Mesenchymal stem cell (in vitro differentiated cells and primary cell): ENCODE measurements around the gene DEPP1.

Experiments used
- DNase-seq: peaks from one replicate; pipeline ENCODE4 v3.0.0-alpha.2; 2013
- H2AFZ ChIP-seq: one replicate; pipeline ENCODE4 v1.6.1; 2013; ENCODE audit warnings: low read depth, mild to moderate bottlenecking, control low read depth, inconsistent platforms, low read length, moderate library complexity
- H2AK5ac ChIP-seq: 2 replicates; pipeline ENCODE4 v1.6.1; 2013; ENCODE audit warnings: low read length, moderate library complexity, mild to moderate bottlenecking, inconsistent platforms; ENCODE audit not compliant: severe bottlenecking
- H2BK120ac ChIP-seq: one replicate; pipeline ENCODE4 v1.6.1; 2013; ENCODE audit warnings: low read depth, mild to moderate bottlenecking, inconsistent platforms, low read length, moderate library complexity
- H2BK12ac ChIP-seq, 2 experiments: one replicate each; pipeline ENCODE4 v1.6.1; 2013; ENCODE audit warnings: inconsistent platforms in 2 of 2, low read length in 2 of 2, mild to moderate bottlenecking in 2 of 2, moderate library complexity in 2 of 2, control low read depth in 1 of 2
- H2BK15ac ChIP-seq: one replicate; pipeline ENCODE4 v1.6.1; 2013; ENCODE audit warnings: mild to moderate bottlenecking, low read depth, inconsistent platforms; ENCODE audit not compliant: poor library complexity, severe bottlenecking
- H2BK5ac ChIP-seq: 2 replicates; pipeline ENCODE4 v1.6.1; 2013; ENCODE audit warnings: low read depth, mild to moderate bottlenecking, low read length, control low read depth, inconsistent platforms; ENCODE audit not compliant: poor library complexity, severe bottlenecking
- H3K14ac ChIP-seq, 2 experiments: one replicate each; pipeline ENCODE4 v1.6.1; 2013; ENCODE audit warnings: inconsistent platforms in 2 of 2, low read length in 2 of 2, control low read depth in 1 of 2, mild to moderate bottlenecking in 1 of 2, moderate library complexity in 1 of 2
- H3K18ac ChIP-seq, 2 experiments: one replicate each; pipeline ENCODE4 v1.6.1; 2013; ENCODE audit warnings: inconsistent platforms in 2 of 2, low read length in 2 of 2, control low read depth in 1 of 2, low read depth in 1 of 2, mild to moderate bottlenecking in 1 of 2
- H3K23ac ChIP-seq, 2 experiments: one replicate each; pipeline ENCODE4 v1.6.1; 2013; ENCODE audit warnings: inconsistent platforms in 2 of 2, low read length in 2 of 2, mild to moderate bottlenecking in 2 of 2, moderate library complexity in 2 of 2, control low read depth in 1 of 2
- H3K27ac ChIP-seq: 2 replicates; pipeline ENCODE4 v1.5.1; 2013; ENCODE audit warnings: mild to moderate bottlenecking, moderate library complexity, low read length, control low read depth, inconsistent platforms; ENCODE audit not compliant: poor library complexity, severe bottlenecking
- H3K27me3 ChIP-seq, 2 experiments: 2 replicates each; pipeline versions ENCODE4 v1.6.1 to v1.7.0; 2013; ENCODE audit warnings: low read length in 2 of 2, mild to moderate bottlenecking in 2 of 2, moderate library complexity in 2 of 2, control low read depth in 1 of 2, inconsistent platforms in 1 of 2; ENCODE audit not compliant: control insufficient read depth in 1 of 2, insufficient read depth in 1 of 2
- H3K36me3 ChIP-seq, 2 experiments: 2 replicates each; pipeline versions ENCODE4 v1.6.1 to v1.7.0; 2013; ENCODE audit warnings: low read length in 2 of 2, control low read depth in 1 of 2, inconsistent platforms in 1 of 2, low read depth in 1 of 2, mild to moderate bottlenecking in 1 of 2; ENCODE audit not compliant: insufficient read depth in 2 of 2, control insufficient read depth in 1 of 2
- H3K4ac ChIP-seq, 2 experiments: one replicate each; pipeline ENCODE4 v1.6.1; 2013; ENCODE audit warnings: inconsistent platforms in 2 of 2, low read length in 2 of 2, mild to moderate bottlenecking in 2 of 2, moderate library complexity in 2 of 2, control low read depth in 1 of 2, low read depth in 1 of 2
- H3K4me1 ChIP-seq: 2 replicates; pipeline ENCODE4 v1.6.1; 2013; ENCODE audit warnings: low read depth, low read length, control low read depth; ENCODE audit not compliant: control insufficient read depth, insufficient read depth
- H3K4me2 ChIP-seq: 2 replicates; pipeline ENCODE4 v1.6.1; 2013; ENCODE audit warnings: low read length, mild to moderate bottlenecking, inconsistent platforms; ENCODE audit not compliant: poor library complexity, severe bottlenecking
- H3K4me3 ChIP-seq, 2 experiments: 2 replicates each; pipeline versions ENCODE4 v1.5.1 to v1.7.0; 2013; ENCODE audit warnings: low read length in 2 of 2, mild to moderate bottlenecking in 2 of 2, control low read depth in 1 of 2, low read depth in 1 of 2; ENCODE audit not compliant: insufficient read depth in 1 of 2
- H3K79me1 ChIP-seq: replicated peaks from 2 replicates; pipeline ENCODE4 v1.6.1; 2013; ENCODE audit warnings: mild to moderate bottlenecking, control low read depth, low read length, inconsistent platforms; ENCODE audit not compliant: poor library complexity, severe bottlenecking
- H3K9ac ChIP-seq: 2 replicates; pipeline ENCODE4 v1.7.0; 2013; ENCODE audit warnings: mild to moderate bottlenecking, low read length, moderate library complexity
- H3K9me3 ChIP-seq: 2 replicates; pipeline ENCODE4 v1.7.0; 2013; ENCODE audit warnings: mild to moderate bottlenecking, low read length; ENCODE audit not compliant: control insufficient read depth
- H4K8ac ChIP-seq: one replicate; pipeline ENCODE4 v1.6.1; 2013; ENCODE audit warnings: inconsistent platforms, mild to moderate bottlenecking, low read length, moderate library complexity
- H4K91ac ChIP-seq: one replicate; pipeline ENCODE4 v1.6.1; 2013; ENCODE audit warnings: mild to moderate bottlenecking, low read length, inconsistent platforms
- WGBS: methylation state at CpG from one replicate; pipeline ENCODE4 v1.1.7; 2013; ENCODE audit warnings: mixed read lengths; 5-methylcytosine and 5-hydroxymethylcytosine counted together

The DEPP1 gene

GRCh38 chr10:44965104-44965503 is 13.5 kb downstream of the DEPP1 start:
- Histone ChIP-seq H4K8ac (no peak overlapping the region), H3K4me2 (no peak overlapping the region), H4K91ac (no peak overlapping the region), H2AK5ac (no peak overlapping the region), H3K36me3 (peaks cover 4 to 9% of the 10 kb centered on the region in 2 experiments), H2AFZ (no peak overlapping the region), H2BK5ac (no peak overlapping the region), H3K27ac (no peak overlapping the region), H3K9me3 (no peaks in the 10 kb centered on the region), H3K4ac (peak overlapping the region; percentile 56 to 92), H3K27me3 (no peaks in the 10 kb centered on the region), H3K79me1 (peaks cover 34% of the 10 kb centered on the region), H2BK12ac (peak overlapping the region; percentile 35 to 49), H3K4me1 (peaks cover 54% of the 10 kb centered on the region), H3K18ac (peak overlapping the region in 1 of 2 experiments; percentile 69), H2BK15ac (no peak overlapping the region), H3K23ac (no peak overlapping the region), H3K9ac (no peak overlapping the region), H2BK120ac (peak overlapping the region; percentile 90), H3K4me3 (no peak overlapping the region), H3K14ac (no peak overlapping the region)
- no peak for DNase-seq
- 100% methylated on average over 1 of the region's 1 CpG for WGBS

DNA sequence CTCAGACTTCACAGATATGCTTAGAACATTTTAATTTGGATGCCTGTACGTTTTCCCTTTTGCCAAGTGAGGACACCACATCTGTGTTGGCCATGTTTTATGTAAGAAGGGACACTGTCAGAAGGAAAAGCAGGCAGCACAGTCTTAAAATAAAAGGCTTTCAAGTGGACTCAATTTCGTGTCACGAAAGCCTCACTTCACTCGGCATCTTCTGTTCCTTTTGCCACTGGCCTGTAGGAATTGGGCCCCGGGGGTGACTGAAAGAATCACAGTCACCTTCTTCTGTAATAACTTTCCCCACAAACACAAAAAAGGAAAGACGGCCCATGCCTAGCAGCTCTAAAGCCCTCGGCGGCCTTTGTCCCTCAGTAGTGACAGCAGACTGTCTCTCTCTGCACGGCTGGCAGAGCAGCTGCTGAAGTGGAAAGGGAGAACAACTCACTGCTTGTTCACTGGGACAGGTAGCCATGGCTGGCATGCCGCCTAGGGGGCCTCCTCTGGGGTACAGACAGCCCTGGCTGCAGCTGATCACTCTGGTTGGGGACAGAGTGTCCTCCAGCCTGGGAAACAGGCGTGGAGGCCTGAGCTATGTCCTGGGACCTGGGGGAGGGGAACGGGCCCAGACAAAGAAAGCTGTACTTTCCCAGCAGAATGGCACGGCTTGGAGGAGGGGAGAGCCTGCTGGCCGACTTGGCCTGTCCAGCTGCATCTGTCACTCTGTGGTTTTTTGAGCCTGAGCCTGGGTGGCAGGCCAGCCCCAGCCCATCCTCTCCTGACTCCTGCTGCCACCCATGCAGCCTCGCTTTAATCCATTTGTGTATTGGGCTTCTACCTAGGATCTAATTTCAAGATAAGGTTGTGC is 14.6 kb downstream of the DEPP1 start:
- H3K18ac ChIP-seq = peak overlapping the region; percentile 88 to 99
- H3K4me3 ChIP-seq = no peak overlapping the region
- peak overlapping the region in 1 of 2 experiments; percentile 91 for H3K23ac ChIP-seq
- H2BK12ac ChIP-seq = peak overlapping the region; percentile 69 to 85
- H3K9ac ChIP-seq = no peak overlapping the region
- peak overlapping the region; percentile 90 to 93 for H3K4ac ChIP-seq
- peak; percentile 76 for DNase-seq
- H2BK5ac ChIP-seq = no peak overlapping the region
- peak overlapping the region; percentile 81 for H2BK120ac ChIP-seq
- no peaks in the 10 kb centered on the region for H3K9me3 ChIP-seq
- peaks cover 57% of the 10 kb centered on the region for H3K4me1 ChIP-seq
- peak overlapping the region; percentile 92 for H4K91ac ChIP-seq
- H3K79me1 ChIP-seq = peaks cover 36% of the 10 kb centered on the region
- H2AFZ ChIP-seq = peak overlapping the region; percentile 56
- H3K36me3 ChIP-seq = peaks cover 0 to 3% of the 10 kb centered on the region in 2 experiments
- H3K27me3 ChIP-seq = no peaks in the 10 kb centered on the region
- H3K4me2 ChIP-seq = peak overlapping the region; percentile 31
- peak overlapping the region; percentile 52 for H3K27ac ChIP-seq
- H2AK5ac ChIP-seq = peak overlapping the region; percentile 74
- H4K8ac ChIP-seq = peak overlapping the region; percentile 95
- H3K14ac ChIP-seq = peak overlapping the region in 1 of 2 experiments; percentile 96
- H2BK15ac ChIP-seq = no peak overlapping the region
- WGBS = 35% methylated on average over 15 of the region's 15 CpGs

DNA sequence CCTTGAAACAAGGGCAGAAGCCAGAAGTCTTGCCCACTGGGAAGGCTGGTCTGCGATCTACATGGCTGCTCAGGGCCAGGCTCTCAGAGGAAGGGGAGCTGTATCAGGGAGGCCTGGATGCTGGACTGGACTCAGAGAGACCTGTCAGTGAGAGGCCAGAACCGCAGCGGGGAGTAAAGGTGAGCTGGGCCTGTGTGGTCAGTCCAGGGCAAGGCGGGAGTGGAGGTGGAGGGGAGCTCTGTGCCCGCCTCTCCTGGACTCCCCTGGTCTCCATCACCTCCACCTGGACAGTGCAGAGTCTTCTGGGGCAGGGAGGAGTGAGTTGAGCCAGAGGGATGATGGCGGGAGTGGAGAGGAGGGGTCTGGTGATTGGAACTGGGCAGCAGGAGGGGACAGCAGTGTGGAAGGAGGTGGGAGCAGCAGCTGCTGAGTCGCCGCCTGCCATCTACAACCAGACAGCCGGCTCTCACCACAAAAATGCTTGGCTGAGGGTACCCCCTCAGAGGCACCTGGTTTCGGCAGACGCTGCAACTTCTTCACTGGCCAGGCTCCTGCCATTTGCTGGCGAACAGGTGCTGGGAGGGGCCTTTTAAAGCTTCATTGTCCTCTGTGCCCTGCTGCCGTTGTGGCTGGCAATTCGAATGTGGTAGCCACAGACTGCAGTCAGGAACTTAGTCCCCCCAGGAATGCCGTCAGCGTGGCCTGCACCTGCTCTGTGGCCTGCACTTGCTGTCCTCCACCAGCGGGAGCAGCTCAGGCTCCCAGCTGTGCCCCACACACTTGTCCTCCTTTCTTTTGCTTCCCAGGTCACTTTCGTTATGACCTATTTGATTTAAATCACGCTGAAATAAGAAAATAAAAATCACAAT is 15.5 kb downstream of the DEPP1 start:
- H4K8ac ChIP-seq = peak overlapping the region; percentile 16

More for the DNA sequence above, 15.5 kb downstream of the DEPP1 start:
- Histone ChIP-seq H4K91ac (peak overlapping the region; percentile 41), H3K79me1 (peaks cover 35% of the 10 kb centered on the region), H3K9ac (no peak overlapping the region), H3K4me3 (no peak overlapping the region), H3K23ac (no peak overlapping the region), H2BK15ac (no peak overlapping the region), H3K4me2 (no peak overlapping the region), H2BK5ac (peak overlapping the region; percentile 60), H3K18ac (peak overlapping the region; percentile 3 to 76), H3K4me1 (peaks cover 53% of the 10 kb centered on the region), H3K4ac (peak overlapping the region in 1 of 2 experiments; percentile 65), H2AK5ac (peak overlapping the region; percentile 8), H3K14ac (peak overlapping the region in 1 of 2 experiments; percentile 62), H2AFZ (no peak overlapping the region), H3K36me3 (no peaks in the 10 kb centered on the region), H3K27ac (peak overlapping the region; percentile 52), H3K27me3 (no peaks in the 10 kb centered on the region), H3K9me3 (no peaks in the 10 kb centered on the region), H2BK12ac (peak overlapping the region in 1 of 2 experiments; percentile 96), H2BK120ac (no peak overlapping the region)
- peak; percentile 34 for DNase-seq
- 60% methylated on average over 16 of the region's 19 CpGs for WGBS
